HL-60 (cell line): ENCODE data around the gene PKN3.

Experiments
- DNase-seq, 2 experiments: peaks; one replicate each; pipeline ENCODE4 v3.0.0-alpha.2; 2010 to 2020; ENCODE audit warnings: low read depth in 1 of 2, low spot score in 1 of 2
- H3K27ac ChIP-seq: fragments of 250-450 bp; sonication (Bioruptor Pico); replicated peaks from 2 replicates; pipeline ENCODE4 v1.5.1; 2020; ENCODE audit warnings: mild to moderate bottlenecking, moderate library complexity
- H3K27me3 ChIP-seq: fragments of 250-450 bp; sonication (Bioruptor Pico); 2 replicates; pipeline ENCODE4 v1.5.1; 2021; ENCODE audit warnings: mild to moderate bottlenecking, moderate library complexity; ENCODE audit not compliant: insufficient read depth, poor library complexity, severe bottlenecking
- H3K4me3 ChIP-seq: replicated peaks from 2 replicates; pipeline ENCODE4 v1.5.1; 2011; ENCODE audit warnings: mild to moderate bottlenecking, control low read depth, low read length; ENCODE audit not compliant: insufficient read depth
- CTCF ChIP-seq: IDR thresholded peaks from one replicate; pipeline ENCODE4 v1.5.1; 2011; ENCODE audit warnings: low read length, control low read depth, inconsistent platforms; ENCODE audit not compliant: insufficient read depth
- GABPA ChIP-seq: IDR thresholded peaks from 2 replicates; pipeline ENCODE4 v1.6.1; 2012; ENCODE audit warnings: low read depth
- POLR2AphosphoS5 ChIP-seq: IDR thresholded peaks from 2 replicates; pipeline ENCODE4 v1.6.1; 2012; ENCODE audit warnings: low read depth
- REST ChIP-seq: IDR thresholded peaks from 2 replicates; pipeline ENCODE4 v1.6.1; 2012; ENCODE audit warnings: low read depth; ENCODE audit not compliant: insufficient replicate concordance
- SPI1 ChIP-seq: IDR thresholded peaks from 2 replicates; pipeline ENCODE4 v1.6.1; 2012; ENCODE audit warnings: low read depth, mild to moderate bottlenecking, borderline replicate concordance

Gene PKN3

GRCh38 chr9:128683340-128684064 is 18.8 kb upstream of the PKN3 start:
- Histone ChIP-seq H3K4me3 (peak overlapping the region; percentile 63), H3K27ac (peak overlapping the region; percentile 87), H3K27me3 (no peaks in the 10 kb centered on the region)
- DNase-seq, result peak in 1 of 2 experiments; percentile 75
- TF ChIP-seq POLR2AphosphoS5 (peak; percentile 25; the same call in 1 of the 2 replicates), GABPA (no peak), SPI1 (peak; percentile 17; the same call in 1 of the 2 replicates), CTCF (no peak), REST (peak; percentile 13)

GRCh38 chr9:128684065-128684324 is 18.3 kb upstream of the PKN3 start:
- no peaks in the 10 kb centered on the region for H3K27me3 ChIP-seq
- no peak for DNase-seq
- TF ChIP-seq REST, result peak; percentile 5
- no peak for TF ChIP-seq GABPA
- TF ChIP-seq POLR2AphosphoS5, result no peak
- no peak for TF ChIP-seq CTCF
- no peak for TF ChIP-seq SPI1
- H3K27ac ChIP-seq, result peak overlapping the region; percentile 87
- H3K4me3 ChIP-seq, result peak overlapping the region; percentile 63

GRCh38 chr9:128684325-128685199 is 17.7 kb upstream of the PKN3 start:
- peak overlapping the region; percentile 63 for H3K4me3 ChIP-seq
- peak overlapping the region; percentile 87 for H3K27ac ChIP-seq
- DNase-seq, result peak; percentile 87 to 89
- no peak for TF ChIP-seq SPI1
- TF ChIP-seq POLR2AphosphoS5, result peak; percentile 80
- H3K27me3 ChIP-seq, result no peaks in the 10 kb centered on the region

- TF ChIP-seq GABPA (no peak), SPI1 (no peak), CTCF (no peak)
- Histone ChIP-seq H3K4me3 (peak overlapping the region; percentile 63), H3K27me3 (no peaks in the 10 kb centered on the region), H3K27ac (peak overlapping the region; percentile 87)
- DNase-seq, result peak in 1 of 2 experiments; percentile 38
These were observed 16.4 kb upstream of the PKN3 start for GRCh38 chr9:128685636-128686489.
